K562 (cell line): ENCODE results near the gene ADAP1. TPM values are rescaled to one million over a fixed set of nuclear protein-coding genes. Genes with fewer than 3 reads are reported as not detected.

Source experiments
- CHD7 ChIP-seq: fragments of 200-600 bp; sonication (generic); IDR thresholded peaks from one replicate; pipeline ENCODE4 v1.6.1; 2012; ENCODE audit warnings: mild to moderate bottlenecking, low read depth, low read length, inconsistent platforms
- polyA plus RNA-seq, 8 experiments: library from polyadenylated mRNA; depleted of rRNA in 4 of 8; stranded (reverse) in 5 of 8; unstranded in 3 of 8; fragments of >200 nt; fragmentation: Nextera tagmentation in 2 of 8; fragmentation: Illumina TruSeq in 1 of 8; extraction: Ambion mirVana in 2 of 8; extraction: Trizol in 1 of 8; gene quantifications; 2 replicates each; pipeline versions ENCODE4 v1.2.1 to v1.2.3, GENCODE V29; 2011 to 2014; ENCODE audit warnings: inconsistent platforms in 1 of 8, missing spikeins in 1 of 8
- total RNA-seq, 7 experiments: library from RNA; depleted of rRNA in 6 of 7; stranded (reverse); fragments of >200 nt in 6 of 7; fragmentation: Illumina TruSeq in 2 of 7; extraction: Trizol in 2 of 7; gene quantifications; 2 replicates each; pipeline versions ENCODE4 v1.2.1 to v1.2.3, GENCODE V29; 2011 to 2021; ENCODE audit warnings: low replicate concordance in 1 of 7

Gene ADAP1
- total and polyA plus RNA-seq, 9 of the 15 experiments (the other 6 are each of a cell fraction or from before 2014, with no cell fraction given) = 0.27 to 1.4 (median 0.52) TPM; not detected in 3

GRCh38 chr7:895451-896052 is 58.9 kb downstream of the ADAP1 start (continued):
- no peak for TF ChIP-seq CHD7
